SHP77 (cell line): ENCODE data around the gene GFRA4.

Experiments used
- DNase-seq, 2 experiments: peaks; one replicate each; lab custom pipeline; 2025; lab: John Stamatoyannopoulos, UW

Gene GFRA4

DNA sequence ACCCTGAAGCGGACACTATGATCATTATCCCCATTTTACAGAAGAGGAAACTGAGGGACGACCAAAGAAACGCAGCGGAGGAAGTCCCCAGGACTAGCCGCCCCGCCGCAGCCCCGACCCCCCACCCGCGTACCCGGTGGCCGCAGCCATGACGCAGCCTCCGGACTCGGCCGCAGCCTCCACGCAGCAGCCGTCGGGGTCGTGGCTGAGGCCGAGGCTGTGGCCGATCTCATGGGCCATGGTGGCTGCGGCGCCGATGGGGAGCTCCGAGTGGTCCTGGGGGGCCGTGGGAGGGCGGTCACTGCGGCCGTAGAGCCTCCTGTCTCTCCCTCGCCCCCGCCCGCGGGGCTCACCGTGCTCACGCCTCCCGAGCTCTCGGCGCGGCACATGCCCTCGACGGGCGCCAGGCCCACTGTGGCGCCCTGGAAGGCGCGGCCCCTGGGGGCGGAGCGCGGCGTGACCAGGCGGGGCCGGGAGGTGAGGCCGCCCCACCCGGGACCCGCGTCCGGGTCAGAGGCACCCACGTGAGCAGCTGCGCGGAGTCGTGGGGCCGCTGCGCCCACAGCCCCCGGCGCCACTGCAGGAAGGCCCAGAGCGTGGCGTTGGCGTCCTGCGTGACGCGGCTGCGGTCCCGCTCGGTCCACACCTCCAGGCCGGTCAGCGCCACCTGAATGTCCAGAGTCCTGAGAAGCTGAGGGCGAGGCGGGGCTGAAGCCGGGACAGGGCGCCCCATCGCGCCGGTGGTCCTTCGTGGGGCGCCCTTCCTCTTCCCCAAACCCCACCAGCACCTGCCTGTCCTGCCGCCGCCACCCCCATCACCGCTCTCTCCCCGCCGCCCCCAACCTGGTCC, 10.2 kb upstream of the GFRA4 start:
- DNase-seq, result no peak

- no peak for DNase-seq
These were observed 9.5 kb upstream of the GFRA4 start for GRCh38 chr20:3672547-3673171.

DNA sequence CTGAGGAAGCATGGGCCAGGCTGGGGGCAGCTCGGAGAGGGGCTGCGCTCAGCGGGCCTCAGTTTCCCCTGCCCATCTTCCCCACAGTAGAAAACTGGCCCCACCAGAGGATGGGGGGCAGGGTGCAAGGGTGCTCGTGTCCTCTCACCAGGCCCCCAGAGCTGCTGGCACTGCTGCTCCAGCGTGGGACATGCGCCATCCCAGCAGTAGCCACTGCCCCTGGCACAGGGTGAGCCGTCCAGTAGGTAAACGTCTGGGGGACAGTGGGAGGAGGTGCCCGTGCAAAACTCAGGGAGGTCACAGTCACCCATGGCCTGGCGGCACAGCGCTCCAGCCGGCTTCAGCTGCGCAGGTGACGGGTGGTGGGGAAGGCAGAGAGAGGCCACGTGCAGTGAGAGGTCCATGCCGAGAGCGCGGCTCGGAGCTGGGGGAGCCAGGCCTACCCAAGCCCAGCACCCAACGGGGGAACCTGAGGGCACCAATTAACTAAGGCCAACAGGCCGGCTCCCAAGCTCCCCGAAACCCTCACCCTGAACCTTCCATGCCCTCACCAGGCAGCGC, 8.9 kb upstream of the GFRA4 start:
- DNase-seq, result no peak

- no peak for DNase-seq
These were observed 7.7 kb upstream of the GFRA4 start for GRCh38 chr20:3670945-3671344.

GRCh38 chr20:3670511-3670910, 7.3 kb upstream of the GFRA4 start:
- peak; percentile 46 to 64 for DNase-seq

- no peak for DNase-seq
These were observed 6.6 kb upstream of the GFRA4 start for GRCh38 chr20:3669710-3670367.

DNA sequence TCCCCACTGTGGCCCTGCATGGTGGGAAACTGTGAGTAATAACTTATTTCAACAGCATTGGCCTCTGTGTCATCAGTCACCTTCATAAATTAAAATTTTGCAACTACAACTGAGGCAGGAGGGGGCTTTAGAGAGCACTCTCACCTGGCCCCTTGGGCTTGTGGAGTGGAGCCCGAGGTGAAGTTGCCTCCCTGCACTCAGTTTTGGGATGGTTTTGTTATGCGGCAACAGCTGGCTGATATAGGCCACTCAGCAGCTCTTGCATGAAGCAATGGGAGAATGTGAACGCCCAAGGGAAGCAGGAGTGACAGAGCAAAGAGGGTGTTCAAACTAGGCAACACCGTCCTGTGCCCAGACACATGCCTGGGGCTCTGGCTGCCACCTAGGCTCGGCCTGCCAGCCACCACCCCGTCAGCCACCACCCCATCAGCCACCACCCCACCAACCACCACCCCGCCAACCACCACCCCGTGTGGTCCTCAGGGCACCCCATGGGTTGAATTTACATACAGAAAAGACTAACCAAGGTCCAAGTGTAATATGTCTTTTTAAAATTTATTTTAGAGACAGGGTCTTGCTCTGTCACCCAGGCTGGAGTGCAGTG, 4.3 kb upstream of the GFRA4 start:
- DNase-seq, result no peak

DNA sequence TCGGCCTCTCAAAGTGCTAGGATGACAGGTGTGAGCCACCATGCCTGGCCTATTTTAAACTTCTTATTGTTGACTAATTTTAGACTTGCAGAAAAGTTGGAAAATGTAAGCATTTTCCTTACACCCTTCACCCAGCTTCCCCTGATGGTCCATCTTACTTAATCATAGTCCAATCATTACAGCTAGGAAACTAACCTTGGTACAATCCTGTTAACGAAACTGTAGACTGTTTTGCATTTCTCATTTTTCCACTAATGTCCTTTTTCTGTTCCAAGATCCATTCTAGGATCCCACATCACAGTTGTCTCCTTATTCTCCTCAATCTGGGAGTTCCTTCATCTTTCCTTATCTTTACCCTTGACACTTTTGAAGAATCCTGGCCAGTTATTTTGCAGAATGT, 659 bp upstream of the GFRA4 start:
- no peak for DNase-seq

- no peak for DNase-seq
These were observed 1.2 kb downstream of the GFRA4 start for GRCh38 chr20:3661814-3662665.

- DNase-seq, result no peak
These were observed 2.0 kb downstream of the GFRA4 start for GRCh38 chr20:3661060-3661813.

- no peak for DNase-seq
These were observed 2.7 kb downstream of the GFRA4 start for GRCh38 chr20:3660262-3661059.

- no peak for DNase-seq
These were observed 3.5 kb downstream of the GFRA4 start for GRCh38 chr20:3659492-3660261.

DNA sequence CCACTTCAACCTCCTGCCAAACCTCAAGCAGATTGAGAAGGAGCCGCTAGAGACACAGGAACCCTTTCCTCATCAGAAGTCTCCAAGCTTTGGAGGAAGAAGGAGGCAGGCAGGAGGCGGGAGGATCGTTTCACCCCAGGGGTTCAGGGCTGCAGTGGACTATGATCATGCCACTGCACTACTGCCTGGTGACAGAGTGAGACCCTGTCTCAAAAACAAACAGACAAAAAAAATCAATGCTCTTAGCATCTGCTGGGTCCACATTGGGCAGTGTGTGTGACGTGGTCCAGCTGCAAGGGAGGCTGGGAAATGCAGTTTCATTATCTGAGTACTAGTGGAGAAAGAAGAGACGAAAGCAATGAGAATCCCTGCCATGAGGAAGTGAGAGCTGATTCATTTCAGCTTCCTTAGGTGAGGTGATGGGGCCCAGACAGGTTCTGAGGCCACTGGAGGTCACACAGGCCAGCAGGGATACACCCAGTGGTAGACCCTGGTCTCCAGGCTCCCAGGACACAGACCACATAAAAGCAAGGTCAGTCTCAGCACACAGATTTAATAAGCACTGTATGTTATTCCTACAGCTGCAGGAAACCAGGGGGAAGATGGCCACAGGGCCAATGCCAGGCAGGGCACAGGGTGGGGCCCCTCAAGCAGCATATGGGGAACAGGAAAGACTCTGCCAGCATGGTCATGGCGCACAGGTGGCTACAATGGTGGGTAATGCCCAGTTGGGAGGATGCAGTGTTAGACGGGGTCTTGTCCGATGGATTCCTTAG, 4.3 kb downstream of the GFRA4 start:
- peak; percentile 10 to 34 for DNase-seq

- no peak for DNase-seq
These were observed 5.0 kb downstream of the GFRA4 start for GRCh38 chr20:3658019-3658715.

GRCh38 chr20:3655131-3655405, 8.1 kb downstream of the GFRA4 start:
- DNase-seq, result no peak

- DNase-seq, result peak; percentile 22 to 40
These were observed 8.7 kb downstream of the GFRA4 start for GRCh38 chr20:3654326-3655130.

- no peak for DNase-seq
These were observed 9.3 kb downstream of the GFRA4 start for GRCh38 chr20:3653921-3654320.
